ENCODE measurements around the gene TAF11L10.
"Not testable (repeated sequence)": the region's sequence is repeated elsewhere in the genome, so short reads cannot be mapped to it uniquely, and the experiment has no call there.

Gene TAF11L10

DNA sequence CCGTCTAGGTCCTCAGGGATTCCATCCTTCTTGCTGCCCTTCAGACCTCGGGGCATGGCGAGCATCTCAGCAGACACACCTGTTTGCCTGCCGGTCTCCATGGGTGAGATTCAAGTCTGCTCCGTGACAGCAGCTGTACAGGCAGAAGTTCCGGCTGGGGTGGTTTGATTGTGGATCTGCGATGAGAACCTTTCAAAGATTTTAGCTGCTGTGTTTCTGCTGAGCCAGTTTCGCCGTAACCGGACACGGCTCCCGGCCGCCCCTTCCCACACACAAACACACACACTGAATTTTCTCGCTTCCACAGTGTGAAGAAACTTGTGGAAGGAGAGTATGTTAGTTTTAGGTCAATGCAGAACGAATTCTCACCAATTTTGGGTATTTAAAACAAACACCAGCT, at the start of gene TAF11L10:
TAF11L10 (minus strand) TSS at position 101 of the 400 bp plus-strand sequence.
- not testable (repeated sequence) for DNase-seq

DNA sequence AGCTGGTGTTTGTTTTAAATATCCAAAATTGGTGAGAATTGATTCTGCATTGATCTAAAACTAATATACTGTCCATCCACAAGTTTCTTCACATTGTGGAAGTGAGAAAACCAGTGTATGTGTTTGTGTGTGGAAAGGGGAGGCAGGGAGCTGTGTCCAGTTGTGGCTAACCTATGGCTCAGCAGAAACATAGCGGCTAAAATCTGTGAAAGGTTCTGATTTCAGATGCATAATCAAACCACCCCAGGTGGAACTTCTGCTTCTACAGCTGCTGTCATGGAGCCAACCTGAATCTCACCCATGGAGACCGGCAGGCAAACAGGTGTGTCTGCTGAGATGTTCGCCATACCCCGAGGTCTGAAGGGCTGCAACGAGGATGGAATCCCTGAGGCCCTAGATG, 36.5 kb upstream of the TAF11L10 start, which contains the start of gene TAF11L14:
TAF11L14 (plus strand) TSS at position 301 of the 400 bp plus-strand sequence.
- no peak for DNase-seq

DNA sequence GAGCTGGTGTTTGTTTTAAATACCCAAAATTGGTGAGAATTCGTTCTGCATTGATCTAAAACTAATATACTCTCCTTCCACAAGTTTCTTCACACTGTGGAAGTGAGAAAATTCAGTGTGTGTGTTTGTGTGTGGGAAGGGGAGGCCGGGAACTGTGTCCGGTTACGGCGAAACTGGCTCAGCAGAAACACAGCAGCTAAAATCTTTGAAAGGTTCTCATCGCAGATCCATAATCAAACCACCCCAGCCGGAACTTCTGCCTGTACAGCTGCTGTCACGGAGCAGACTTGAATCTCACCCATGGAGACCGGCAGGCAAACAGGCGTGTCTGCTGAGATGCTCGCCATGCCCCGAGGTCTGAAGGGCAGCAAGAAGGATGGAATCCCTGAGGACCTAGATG, 34.2 kb upstream of the TAF11L10 start, which contains the start of gene TAF11L13:
TAF11L13 (plus strand) TSS at position 301 of the 400 bp plus-strand sequence.
- DNase-seq: not testable (repeated sequence)

- no peak for DNase-seq
These were observed 28.1 kb upstream of the TAF11L10 start for GRCh38 chr5:17625686-17626085.

GRCh38 chr5:17620627-17621026, 23.0 kb upstream of the TAF11L10 start:
- DNase-seq: no peak

GRCh38 chr5:17619354-17619753, 21.7 kb upstream of the TAF11L10 start:
- DNase-seq: no peak

GRCh38 chr5:17614872-17615605, 17.4 kb upstream of the TAF11L10 start:
- DNase-seq: no peak

DNA sequence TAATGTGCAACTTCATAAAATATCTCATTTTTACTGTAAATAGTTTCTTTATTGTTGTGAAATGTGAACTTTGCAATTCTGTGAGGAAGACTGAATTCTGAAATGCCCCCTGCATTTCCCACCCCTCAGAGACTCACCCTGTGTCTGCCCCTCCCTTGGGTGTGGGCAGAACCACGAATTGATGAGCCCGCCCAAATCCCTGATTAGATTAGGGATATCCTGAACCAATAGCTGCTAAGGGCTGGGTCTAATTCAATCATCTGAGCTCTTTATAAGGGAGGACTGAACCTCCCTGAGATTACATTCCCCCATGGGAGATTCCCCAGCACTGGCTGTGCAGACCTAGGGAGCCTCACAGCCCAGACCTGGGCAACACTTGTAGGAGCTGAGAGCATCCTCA, 12.5 kb upstream of the TAF11L10 start, which contains the start of gene TAF11L12:
TAF11L12 (plus strand) TSS at position 301 of the 400 bp plus-strand sequence.
- DNase-seq: not testable (repeated sequence)

GRCh38 chr5:17607461-17607860, 9.8 kb upstream of the TAF11L10 start:
- DNase-seq: not testable (repeated sequence)

DNA sequence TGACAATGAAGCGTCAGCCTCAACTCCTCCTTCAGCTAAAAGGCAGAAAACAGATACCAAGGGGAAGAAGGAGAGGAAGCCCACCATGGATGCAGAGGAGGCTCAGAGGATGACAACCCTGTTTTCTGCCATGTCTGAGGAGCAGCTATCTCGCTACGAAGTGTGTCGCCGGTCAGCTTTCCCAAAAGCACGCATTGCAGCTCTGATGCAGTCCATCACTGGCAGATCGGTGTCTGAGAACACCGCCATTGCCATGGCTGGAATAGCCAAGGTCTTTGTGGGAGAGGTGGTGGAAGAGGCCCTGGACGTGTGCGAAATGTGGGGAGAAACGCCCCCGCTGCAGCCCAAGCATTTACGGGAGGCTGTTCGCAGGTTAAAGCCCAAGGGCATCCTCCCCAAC, 7.3 kb upstream of the TAF11L10 start:
- DNase-seq: no peak

DNA sequence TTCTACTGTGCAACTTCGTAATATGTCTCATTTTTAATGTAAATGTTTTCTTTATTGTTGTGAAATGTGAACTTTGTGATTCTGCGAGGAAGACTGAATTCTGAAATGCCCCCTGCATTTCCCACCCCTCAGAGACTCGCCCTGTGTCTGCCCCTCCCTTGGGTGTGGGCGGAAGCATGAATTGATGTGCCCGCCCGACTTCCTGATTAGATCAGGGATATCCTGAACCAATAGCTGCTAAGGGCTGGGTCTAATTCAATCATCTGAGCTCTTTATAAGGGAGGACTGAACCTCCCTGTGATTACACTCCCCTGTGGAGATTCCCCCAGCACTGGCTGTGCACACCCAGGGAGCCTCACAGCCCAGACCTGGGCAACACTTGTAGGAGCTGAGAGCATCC, 6.3 kb upstream of the TAF11L10 start, which contains the start of gene TAF11L11:
TAF11L11 (plus strand) TSS at position 304 of the 400 bp plus-strand sequence.
- not testable (repeated sequence) for DNase-seq

DNA sequence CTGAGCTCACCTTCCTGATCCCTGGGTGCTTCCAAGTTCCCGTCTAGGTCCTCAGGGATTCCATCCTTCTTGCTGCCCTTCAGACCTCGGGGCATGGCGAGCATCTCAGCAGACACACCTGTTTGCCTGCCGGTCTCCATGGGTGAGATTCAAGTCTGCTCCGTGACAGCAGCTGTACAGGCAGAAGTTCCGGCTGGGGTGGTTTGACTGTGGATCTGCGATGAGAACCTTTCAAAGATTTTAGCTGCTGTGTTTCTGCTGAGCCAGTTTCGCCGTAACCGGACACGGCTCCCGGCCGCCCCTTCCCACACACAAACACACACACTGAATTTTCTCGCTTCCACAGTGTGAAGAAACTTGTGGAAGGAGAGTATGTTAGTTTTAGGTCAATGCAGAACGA, 3.4 kb downstream of the TAF11L10 start, which contains the start of gene TAF11L9:
TAF11L9 (minus strand) TSS at position 140 of the 400 bp plus-strand sequence.
- not testable (repeated sequence) for DNase-seq

GRCh38 chr5:17590860-17591259, 6.8 kb downstream of the TAF11L10 start, which contains the start of gene TAF11L8:
Gene TAF11L8, minus strand, starts transcription at chr5:17590960.
- DNase-seq: not testable (repeated sequence)

DNA sequence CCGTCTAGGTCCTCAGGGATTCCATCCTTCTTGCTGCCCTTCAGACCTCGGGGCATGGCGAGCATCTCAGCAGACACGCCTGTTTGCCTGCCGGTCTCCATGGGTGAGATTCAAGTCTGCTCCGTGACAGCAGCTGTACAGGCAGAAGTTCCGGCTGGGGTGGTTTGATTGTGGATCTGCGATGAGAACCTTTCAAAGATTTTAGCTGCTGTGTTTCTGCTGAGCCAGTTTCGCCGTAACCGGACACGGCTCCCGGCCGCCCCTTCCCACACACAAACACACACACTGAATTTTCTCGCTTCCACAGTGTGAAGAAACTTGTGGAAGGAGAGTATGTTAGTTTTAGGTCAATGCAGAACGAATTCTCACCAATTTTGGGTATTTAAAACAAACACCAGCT, 12.0 kb downstream of the TAF11L10 start, which contains the start of gene TAF11L7:
TAF11L7 (minus strand) TSS at position 101 of the 400 bp plus-strand sequence.
- DNase-seq: not testable (repeated sequence)
